Panc1 (cell line): Measurements from ENCODE around the gene ZSCAN31. TPM values are rescaled to one million over a fixed set of nuclear protein-coding genes. Genes with fewer than 3 reads are reported as not detected.
"Not testable (repeated sequence)": the region's sequence is repeated elsewhere in the genome, so short reads cannot be mapped to it uniquely, and the experiment has no call there.

Experiments used
- ATAC-seq: fragments of 200-7000 bp; cut with Tn5 transposase; 2 replicates; pipeline ENCODE4 v1.9.1; 2020; ENCODE audit warnings: mild to moderate bottlenecking, moderate library complexity
- BruUV-seq: library from RNA; stranded (reverse); fragments of 400-500 nt; replicated peaks from 2 replicates; lab custom pipeline; 2021; lab: Mats Ljungman, UMichigan
- CTCF ChIA-PET: fragments of 300-600 bp; sonication (Branson Sonifier 250); formaldehyde crosslinking; loops from one replicate; lab custom pipeline; 2022; ENCODE audit warnings: antibody characterized with exemption; lab: Charles Lee
- POLR2A ChIA-PET: fragments of 300-600 bp; sonication (Branson Sonifier 250); formaldehyde crosslinking; loops from one replicate; lab custom pipeline; 2022; ENCODE audit warnings: antibody characterized with exemption; lab: Charles Lee
- DNase-seq: peaks from one replicate; pipeline ENCODE4 v3.0.0-alpha.2; 2010; ENCODE audit warnings: low read depth, low spot score
- H3K27ac ChIP-seq: 2 replicates; pipeline ENCODE4 v1.5.1; 2011; ENCODE audit warnings: mild to moderate bottlenecking, low read length, inconsistent platforms
- H3K27me3 ChIP-seq: fragments of 200-500 bp; sonication (Bioruptor generic); 2 replicates; pipeline ENCODE4 v1.6.0; 2014; ENCODE audit warnings: low read length, inconsistent platforms; ENCODE audit not compliant: control insufficient read depth, insufficient read depth
- H3K36me3 ChIP-seq: fragments of 200-500 bp; sonication (Bioruptor generic); 2 replicates; pipeline ENCODE4 v1.5.1; 2014; ENCODE audit warnings: inconsistent platforms, mild to moderate bottlenecking, low read length, moderate library complexity; ENCODE audit not compliant: control insufficient read depth, insufficient read depth
- H3K4me1 ChIP-seq: 2 replicates; pipeline ENCODE4 v1.5.1; 2011; ENCODE audit warnings: inconsistent platforms, mild to moderate bottlenecking, low read length, moderate library complexity; ENCODE audit not compliant: control insufficient read depth, insufficient read depth
- H3K4me3 ChIP-seq, 2 experiments: 2 replicates each; pipeline ENCODE4 v1.5.1; 2011 to 2012; ENCODE audit warnings: low read depth in 2 of 2, low read length in 2 of 2, mild to moderate bottlenecking in 2 of 2, inconsistent platforms in 1 of 2, moderate library complexity in 1 of 2
- H3K9me3 ChIP-seq: fragments of 200-500 bp; sonication (Bioruptor generic); 2 replicates; pipeline ENCODE4 v1.5.1; 2014; ENCODE audit warnings: low read depth, mild to moderate bottlenecking, inconsistent platforms, low read length, moderate library complexity; ENCODE audit not compliant: control insufficient read depth, insufficient read depth
- CTCF ChIP-seq: fragments of 450-650 bp; IDR thresholded peaks from 2 replicates; pipeline ENCODE4 v1.5.1; 2017; ENCODE audit warnings: mild to moderate bottlenecking
- POLR2AphosphoS5 ChIP-seq: IDR thresholded peaks from 2 replicates; pipeline ENCODE4 v1.6.1; 2012; ENCODE audit warnings: mild to moderate bottlenecking, low read depth, low read length, moderate library complexity
- REST ChIP-seq, 2 experiments: IDR thresholded peaks; 2 replicates each; pipeline ENCODE4 v1.6.1; 2011 to 2012; ENCODE audit warnings: low read depth in 2 of 2, control low read depth in 1 of 2, low read length in 1 of 2, mild to moderate bottlenecking in 1 of 2, moderate library complexity in 1 of 2; ENCODE audit not compliant: insufficient read depth in 1 of 2
- SIN3A ChIP-seq: IDR thresholded peaks from 2 replicates; pipeline ENCODE4 v1.6.1; 2012; ENCODE audit warnings: low read depth, mild to moderate bottlenecking, low read length, moderate library complexity, borderline replicate concordance; ENCODE audit not compliant: insufficient read depth
- TCF7L2 ChIP-seq: IDR thresholded peaks from 2 replicates; pipeline ENCODE4 v1.6.1; 2011; ENCODE audit warnings: mild to moderate bottlenecking, low read depth, low read length, inconsistent platforms
- in situ Hi-C: cut with HindIII; loops from 2 replicates; pipeline ENCODE4 v1.10.0; 2016; ENCODE audit warnings: low sequenced_read_pairs, low pct_unique_long_range_greater_than_20kb
- intact Hi-C: fragments of 100-400 bp; cut with micrococcal nuclease; formaldehyde crosslinking; loops from one replicate; pipeline ENCODE4 v1.10.0; 2022; ENCODE audit not compliant: unreplicated experiment
- total RNA-seq: library from RNA; stranded (reverse); gene quantifications from one replicate; pipeline ENCODE4 v1.2.1, GENCODE V29; 2021; ENCODE audit not compliant: unreplicated experiment

Gene ZSCAN31
- total RNA-seq, 1 experiment from 2014 or later = 10.4 TPM

GRCh38 chr6:28360961-28361360 lies 25.0 kb upstream of the ZSCAN31 start:
- intact Hi-C loops (no loop called here), in situ Hi-C loops (no loop called here)
- peaks cover 13% of the 10 kb centered on the region for H3K4me1 ChIP-seq
- no peak for ATAC-seq
- no peak for DNase-seq
- ChIA-PET CTCF (no interaction called here), POLR2A (no interaction called here)
- no peaks in the 10 kb centered on the region for H3K27me3 ChIP-seq
- no peaks in the 10 kb centered on the region for H3K9me3 ChIP-seq
- H3K4me3 ChIP-seq = no peak overlapping the region
- no TSS peak for BruUV-seq
- H3K27ac ChIP-seq = no peak overlapping the region
- H3K36me3 ChIP-seq = peaks cover 3% of the 10 kb centered on the region; the same call in 1 of the 2 replicates
- TF ChIP-seq POLR2AphosphoS5 (no peak), REST (IDR thresholded peaks at IDR 0.05; ENCODE audit: insufficient read depth in 1 of 2, low read depth in 2 of 2, low read length in 1 of 2) (no peak), CTCF (no peak), TCF7L2 (no peak)

- H3K27me3 ChIP-seq, BruUV-seq, H3K9me3 ChIP-seq, ATAC-seq, in situ Hi-C loops, H3K27ac ChIP-seq, H3K36me3 ChIP-seq, CTCF ChIA-PET, DNase-seq, H3K4me3 ChIP-seq: not testable (repeated sequence)
- H3K4me1 ChIP-seq = peaks cover 24% of the 10 kb centered on the region
- intact Hi-C loops = loop anchor here (10.0 kb wide), 1 partner anchor 455 kb away; no protein-coding TSS in a partner anchor
- POLR2A ChIA-PET = interaction anchor here (0.6 to 0.9 kb wide), 2 partner anchors 13 to 18 kb away, joined by 11 to 19 read pairs; no protein-coding TSS in a partner anchor
Observed at GRCh38 chr6:28359562-28359961, 23.6 kb upstream of the ZSCAN31 start.

GRCh38 chr6:28357036-28357435 lies 21.1 kb upstream of the ZSCAN31 start:
- ChIA-PET CTCF (interaction anchor here (1.5 to 1.6 kb wide), 2 partner anchors 21 to 27 kb away, joined by 3 to 8 read pairs; no protein-coding TSS in a partner anchor), POLR2A (no interaction called here)
- BruUV-seq = no TSS peak
- in situ Hi-C loops (no loop called here), intact Hi-C loops (loop anchor here (2.0 to 10.0 kb wide), 2 partner anchors 136 to 452 kb away; no protein-coding TSS in a partner anchor)
- Histone ChIP-seq H3K27ac (peak overlapping the region; percentile 97), H3K36me3 (no peaks in the 10 kb centered on the region), H3K9me3 (no peaks in the 10 kb centered on the region), H3K4me1 (peaks cover 40% of the 10 kb centered on the region), H3K27me3 (no peaks in the 10 kb centered on the region), H3K4me3 (no peak overlapping the region; a peak in 1 of 4 replicates)
- DNase-seq (no peak), ATAC-seq (no peak)
- 0 out of 2 replicates have a peak, but pooled peaks have one; percentile 5 for TF ChIP-seq POLR2AphosphoS5
- TF ChIP-seq SIN3A = no peak
